ENCODE results near the gene MISP3. TPM values are rescaled to one million over a fixed set of nuclear protein-coding genes. Genes with fewer than 3 reads are reported as not detected.
A peak's percentile ranks its signal among the peaks of the same experiment; 100 is the strongest.

Gene MISP3
- polyA plus RNA-seq, 1 donor from 2014 or later: 8.2 TPM

DNA sequence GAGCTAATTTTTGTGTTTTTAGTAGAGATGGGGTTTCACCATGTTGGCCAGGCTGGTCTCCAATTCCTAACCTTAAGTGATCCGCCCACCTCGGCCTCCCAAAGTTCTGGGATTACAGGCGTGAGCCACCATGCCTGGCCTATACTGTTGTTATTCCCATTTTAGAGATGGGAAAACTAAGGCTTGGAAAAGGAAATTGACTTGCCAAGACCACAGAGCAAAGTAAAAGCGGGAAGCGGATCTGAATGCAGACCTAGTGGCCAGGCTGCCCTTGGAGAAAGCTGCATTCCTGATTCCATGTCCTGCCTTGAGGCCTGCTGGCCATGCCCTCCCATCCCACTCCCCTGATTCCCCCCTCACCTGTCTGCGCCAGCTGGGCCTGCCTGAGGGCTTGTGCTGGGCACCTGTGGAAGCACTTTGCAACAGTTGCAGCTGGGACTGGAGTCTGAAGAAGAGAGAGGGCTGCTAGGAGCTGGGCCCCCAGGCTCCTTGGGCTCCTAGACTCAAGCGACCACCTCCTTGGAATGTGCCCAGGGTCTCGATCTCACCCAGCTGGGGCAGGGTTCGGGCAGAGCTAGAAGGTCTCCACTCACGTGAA is 16.4 kb upstream of the MISP3 start:
- Histone ChIP-seq H4K20me1 (ENCODE audit: insufficient read depth) (no peaks in the 10 kb centered on the region), H3K79me2 (replicated peaks; ENCODE audit: insufficient read depth, low read length) (no peaks in the 10 kb centered on the region), H3K4me2 (ENCODE audit: low read length) (no peak overlapping the region)

GRCh38 chr19:14056741-14057356 is 15.7 kb upstream of the MISP3 start:
- no peak for TF ChIP-seq EZH2 (IDR thresholded peaks at IDR 0.05; ENCODE audit: borderline replicate concordance, insufficient read depth, low read length, poor library complexity, severe bottlenecking)
- TF ChIP-seq RAD21 (conservative IDR thresholded peaks at IDR 0.05): no peak
- TF ChIP-seq TAF1 (IDR thresholded peaks at IDR 0.05; ENCODE audit: low read depth): no peak
- no peak for TF ChIP-seq POLR2AphosphoS5 (IDR thresholded peaks at IDR 0.05)
- TF ChIP-seq SMC3 (conservative IDR thresholded peaks at IDR 0.05; ENCODE audit: poor library complexity): no peak
- TF ChIP-seq, protein P1, sequence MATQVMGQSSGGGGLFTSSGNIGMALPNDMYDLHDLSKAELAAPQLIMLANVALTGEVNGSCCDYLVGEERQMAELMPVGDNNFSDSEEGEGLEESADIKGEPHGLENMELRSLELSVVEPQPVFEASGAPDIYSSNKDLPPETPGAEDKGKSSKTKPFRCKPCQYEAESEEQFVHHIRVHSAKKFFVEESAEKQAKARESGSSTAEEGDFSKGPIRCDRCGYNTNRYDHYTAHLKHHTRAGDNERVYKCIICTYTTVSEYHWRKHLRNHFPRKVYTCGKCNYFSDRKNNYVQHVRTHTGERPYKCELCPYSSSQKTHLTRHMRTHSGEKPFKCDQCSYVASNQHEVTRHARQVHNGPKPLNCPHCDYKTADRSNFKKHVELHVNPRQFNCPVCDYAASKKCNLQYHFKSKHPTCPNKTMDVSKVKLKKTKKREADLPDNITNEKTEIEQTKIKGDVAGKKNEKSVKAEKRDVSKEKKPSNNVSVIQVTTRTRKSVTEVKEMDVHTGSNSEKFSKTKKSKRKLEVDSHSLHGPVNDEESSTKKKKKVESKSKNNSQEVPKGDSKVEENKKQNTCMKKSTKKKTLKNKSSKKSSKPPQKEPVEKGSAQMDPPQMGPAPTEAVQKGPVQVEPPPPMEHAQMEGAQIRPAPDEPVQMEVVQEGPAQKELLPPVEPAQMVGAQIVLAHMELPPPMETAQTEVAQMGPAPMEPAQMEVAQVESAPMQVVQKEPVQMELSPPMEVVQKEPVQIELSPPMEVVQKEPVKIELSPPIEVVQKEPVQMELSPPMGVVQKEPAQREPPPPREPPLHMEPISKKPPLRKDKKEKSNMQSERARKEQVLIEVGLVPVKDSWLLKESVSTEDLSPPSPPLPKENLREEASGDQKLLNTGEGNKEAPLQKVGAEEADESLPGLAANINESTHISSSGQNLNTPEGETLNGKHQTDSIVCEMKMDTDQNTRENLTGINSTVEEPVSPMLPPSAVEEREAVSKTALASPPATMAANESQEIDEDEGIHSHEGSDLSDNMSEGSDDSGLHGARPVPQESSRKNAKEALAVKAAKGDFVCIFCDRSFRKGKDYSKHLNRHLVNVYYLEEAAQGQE (IDR thresholded peaks at IDR 0.05; ENCODE audit: borderline replicate concordance): no peak
- no peak for TF ChIP-seq EP300 (conservative IDR thresholded peaks at IDR 0.05; ENCODE audit: poor library complexity, severe bottlenecking)
- TF ChIP-seq MXI1 (conservative IDR thresholded peaks at IDR 0.05; ENCODE audit: poor library complexity, severe bottlenecking): no peak
- TF ChIP-seq, protein P2, sequence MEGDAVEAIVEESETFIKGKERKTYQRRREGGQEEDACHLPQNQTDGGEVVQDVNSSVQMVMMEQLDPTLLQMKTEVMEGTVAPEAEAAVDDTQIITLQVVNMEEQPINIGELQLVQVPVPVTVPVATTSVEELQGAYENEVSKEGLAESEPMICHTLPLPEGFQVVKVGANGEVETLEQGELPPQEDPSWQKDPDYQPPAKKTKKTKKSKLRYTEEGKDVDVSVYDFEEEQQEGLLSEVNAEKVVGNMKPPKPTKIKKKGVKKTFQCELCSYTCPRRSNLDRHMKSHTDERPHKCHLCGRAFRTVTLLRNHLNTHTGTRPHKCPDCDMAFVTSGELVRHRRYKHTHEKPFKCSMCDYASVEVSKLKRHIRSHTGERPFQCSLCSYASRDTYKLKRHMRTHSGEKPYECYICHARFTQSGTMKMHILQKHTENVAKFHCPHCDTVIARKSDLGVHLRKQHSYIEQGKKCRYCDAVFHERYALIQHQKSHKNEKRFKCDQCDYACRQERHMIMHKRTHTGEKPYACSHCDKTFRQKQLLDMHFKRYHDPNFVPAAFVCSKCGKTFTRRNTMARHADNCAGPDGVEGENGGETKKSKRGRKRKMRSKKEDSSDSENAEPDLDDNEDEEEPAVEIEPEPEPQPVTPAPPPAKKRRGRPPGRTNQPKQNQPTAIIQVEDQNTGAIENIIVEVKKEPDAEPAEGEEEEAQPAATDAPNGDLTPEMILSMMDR (IDR thresholded peaks at IDR 0.05; ENCODE audit: poor library complexity, severe bottlenecking): no peak
- H3K27me3 ChIP-seq (ENCODE audit: insufficient read depth, low read depth, low read length): peaks cover 18% of the 10 kb centered on the region
- no peak overlapping the region for H3K27ac ChIP-seq (ENCODE audit: low read length)
- no peaks in the 10 kb centered on the region for H3K36me3 ChIP-seq (ENCODE audit: insufficient read depth, low read length)
- H3F3A ChIP-seq (ENCODE audit: insufficient read depth, low read length, poor library complexity, severe bottlenecking): no peaks in the 10 kb centered on the region
- H2AFZ ChIP-seq (ENCODE audit: low read depth, low read length): no peak overlapping the region
- no peaks in the 10 kb centered on the region for H3K79me2 ChIP-seq (replicated peaks; ENCODE audit: insufficient read depth, low read length)
- peak overlapping the region; percentile 59 for H3K4me3 ChIP-seq (ENCODE audit: low read length)
- H3K9ac ChIP-seq (ENCODE audit: low read length): peak overlapping the region; percentile 12
- H3K4me2 ChIP-seq (ENCODE audit: low read length): no peak overlapping the region
- H3K9me2 ChIP-seq (ENCODE audit: insufficient read depth, low read length): no peaks in the 10 kb centered on the region
- H4K20me1 ChIP-seq (ENCODE audit: insufficient read depth): no peaks in the 10 kb centered on the region
- H3K9me3 ChIP-seq (ENCODE audit: low read length): no peaks in the 10 kb centered on the region

More for the DNA sequence above, 16.4 kb upstream of the MISP3 start:
- H3K9ac ChIP-seq (ENCODE audit: low read length): no peak overlapping the region
- no peak overlapping the region for H2AFZ ChIP-seq (ENCODE audit: low read depth, low read length)
- H3K36me3 ChIP-seq (ENCODE audit: insufficient read depth, low read length): no peaks in the 10 kb centered on the region
- no peak overlapping the region for H3K27ac ChIP-seq (ENCODE audit: low read length)
- H3K27me3 ChIP-seq (ENCODE audit: insufficient read depth, low read depth, low read length): peaks cover 18% of the 10 kb centered on the region
- no peaks in the 10 kb centered on the region for H3F3A ChIP-seq (ENCODE audit: insufficient read depth, low read length, poor library complexity, severe bottlenecking)
- TF ChIP-seq POLR2AphosphoS5 (IDR thresholded peaks at IDR 0.05) (no peak), MXI1 (conservative IDR thresholded peaks at IDR 0.05; ENCODE audit: poor library complexity, severe bottlenecking) (no peak), TAF1 (IDR thresholded peaks at IDR 0.05; ENCODE audit: low read depth) (no peak)
- H3K9me2 ChIP-seq (ENCODE audit: insufficient read depth, low read length): no peaks in the 10 kb centered on the region
- H3K4me3 ChIP-seq (ENCODE audit: low read length): no peak overlapping the region
- H3K9me3 ChIP-seq (ENCODE audit: low read length): no peaks in the 10 kb centered on the region

Data from neural cell (in vitro differentiated cells).